ENCODE measurements around the gene KDM4B.

DNA sequence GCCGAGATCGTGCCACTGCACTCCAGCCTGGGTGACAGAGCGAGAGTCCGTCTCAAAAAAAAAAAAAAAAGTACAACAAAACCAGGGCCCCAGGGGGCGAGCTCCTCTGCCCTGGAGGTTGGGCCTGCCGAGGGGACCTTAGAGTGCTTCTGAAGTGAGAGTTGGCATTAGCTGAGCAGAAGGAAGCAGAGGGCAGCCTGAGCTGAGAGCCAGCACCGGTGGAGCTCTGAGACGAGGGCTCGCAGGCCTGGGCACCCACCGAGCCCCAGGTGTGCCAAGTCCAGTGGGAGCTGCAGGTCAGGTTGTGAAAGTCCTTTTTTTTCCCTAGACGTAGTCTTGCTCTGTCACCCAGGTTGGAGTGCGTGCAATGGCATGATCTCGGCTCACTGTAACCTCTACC is 46.0 kb downstream of the KDM4B start:
- TF ChIP-seq CTCF (IDR thresholded peaks at IDR 0.05) = no peak
- TF ChIP-seq EP300 (IDR thresholded peaks at IDR 0.05) = no peak
